GM13976 (cell line): Measurements from ENCODE around the gene FOXP1.

Source experiments
- DNase-seq: peaks from one replicate; pipeline ENCODE4 v3.0.0; 2012; ENCODE audit warnings: low spot score
- in situ Hi-C: fragments of 300-500 bp; cut with MboI; formaldehyde crosslinking; loops from one replicate; pipeline ENCODE4 v1.12.0; 2022; ENCODE audit warnings: low sequenced_read_pairs, mixed read lengths, inconsistent platforms; ENCODE audit not compliant: unreplicated experiment
- TF ChIP-seq, protein P1 (sequence below): IDR thresholded peaks from 2 replicates; pipeline ENCODE4 v1.5.1; 2012; ENCODE audit warnings: borderline replicate concordance, mild to moderate bottlenecking; ENCODE audit not compliant: insufficient read depth; ENCODE audit errors: extremely low read depth, missing control alignments, control extremely low read depth

The FOXP1 gene

DNA sequence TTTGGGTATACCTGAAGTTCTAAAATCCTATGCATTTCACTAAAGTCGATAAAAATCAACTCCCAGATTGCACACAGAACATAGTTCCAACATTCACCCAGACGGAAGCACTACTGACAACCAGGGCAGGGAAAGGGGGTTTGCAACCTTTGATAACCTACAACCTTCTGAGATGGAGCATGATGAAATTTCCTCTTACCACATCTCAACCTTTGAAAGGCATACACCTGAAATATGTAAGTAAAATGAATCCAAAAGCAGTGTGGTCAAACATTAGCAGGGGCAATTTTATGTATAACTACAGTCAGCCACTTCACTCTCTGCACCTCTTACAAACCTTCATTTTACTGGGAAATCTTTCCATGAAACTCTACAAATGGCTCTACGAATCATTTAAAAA is 184.1 kb downstream of the FOXP1 start:
- in situ Hi-C loops, result no loop called here
- no peak for DNase-seq
- TF ChIP-seq, protein P1, sequence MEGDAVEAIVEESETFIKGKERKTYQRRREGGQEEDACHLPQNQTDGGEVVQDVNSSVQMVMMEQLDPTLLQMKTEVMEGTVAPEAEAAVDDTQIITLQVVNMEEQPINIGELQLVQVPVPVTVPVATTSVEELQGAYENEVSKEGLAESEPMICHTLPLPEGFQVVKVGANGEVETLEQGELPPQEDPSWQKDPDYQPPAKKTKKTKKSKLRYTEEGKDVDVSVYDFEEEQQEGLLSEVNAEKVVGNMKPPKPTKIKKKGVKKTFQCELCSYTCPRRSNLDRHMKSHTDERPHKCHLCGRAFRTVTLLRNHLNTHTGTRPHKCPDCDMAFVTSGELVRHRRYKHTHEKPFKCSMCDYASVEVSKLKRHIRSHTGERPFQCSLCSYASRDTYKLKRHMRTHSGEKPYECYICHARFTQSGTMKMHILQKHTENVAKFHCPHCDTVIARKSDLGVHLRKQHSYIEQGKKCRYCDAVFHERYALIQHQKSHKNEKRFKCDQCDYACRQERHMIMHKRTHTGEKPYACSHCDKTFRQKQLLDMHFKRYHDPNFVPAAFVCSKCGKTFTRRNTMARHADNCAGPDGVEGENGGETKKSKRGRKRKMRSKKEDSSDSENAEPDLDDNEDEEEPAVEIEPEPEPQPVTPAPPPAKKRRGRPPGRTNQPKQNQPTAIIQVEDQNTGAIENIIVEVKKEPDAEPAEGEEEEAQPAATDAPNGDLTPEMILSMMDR, result no peak

DNA sequence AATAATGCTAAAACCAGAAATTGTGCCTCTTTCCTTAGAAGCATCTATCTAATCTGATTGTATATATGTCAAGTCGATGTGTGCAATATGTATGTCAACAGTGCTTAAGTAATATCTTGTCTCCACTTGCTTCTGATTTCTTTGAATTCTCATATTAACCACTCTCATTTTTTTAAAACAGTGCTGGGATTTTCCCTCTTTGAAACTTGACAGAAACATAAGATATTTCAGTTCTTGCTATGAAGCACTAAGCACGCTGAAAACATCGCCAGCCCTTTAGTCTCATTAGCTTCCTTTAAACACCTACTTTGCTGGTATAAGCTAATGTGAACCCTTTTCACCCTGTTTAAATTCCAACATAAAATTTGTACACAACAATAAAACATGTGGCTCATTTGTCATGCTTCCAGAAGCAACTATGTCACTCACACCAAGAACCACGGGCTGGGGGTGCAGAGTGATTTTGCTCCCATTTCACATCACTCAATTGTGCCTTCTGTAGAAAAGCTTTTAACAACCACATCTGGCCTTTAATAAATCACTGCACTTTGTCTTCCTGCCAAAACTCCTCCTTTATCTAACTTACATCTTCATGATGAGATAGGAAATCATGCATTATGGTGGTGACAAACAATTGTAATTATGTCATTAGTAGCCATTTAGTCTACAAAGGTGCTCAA is 185.2 kb downstream of the FOXP1 start:
- DNase-seq, result no peak
- in situ Hi-C loops, result no loop called here
- TF ChIP-seq, protein P1, result no peak

DNA sequence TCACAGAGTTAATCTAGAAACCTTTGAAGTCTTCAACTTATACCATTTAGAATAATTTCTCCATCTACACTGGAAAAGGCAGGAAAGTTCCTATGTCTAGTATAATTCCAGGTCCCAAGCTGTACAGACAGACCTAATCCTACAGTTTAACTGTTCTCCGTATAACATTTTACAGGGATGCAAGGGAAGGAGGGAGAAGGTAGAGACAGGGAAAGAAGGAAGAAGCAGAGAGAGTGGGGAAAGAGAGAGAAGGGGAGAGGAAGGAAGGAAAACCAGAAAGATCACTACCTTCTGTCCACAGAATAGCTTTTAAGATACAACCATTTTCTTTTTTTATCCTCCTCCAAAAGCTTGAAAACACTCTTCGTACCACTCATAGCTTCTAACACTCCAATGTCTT is 185.8 kb downstream of the FOXP1 start:
- in situ Hi-C loops, result no loop called here
- TF ChIP-seq, protein P1, result no peak
- DNase-seq, result no peak

DNA sequence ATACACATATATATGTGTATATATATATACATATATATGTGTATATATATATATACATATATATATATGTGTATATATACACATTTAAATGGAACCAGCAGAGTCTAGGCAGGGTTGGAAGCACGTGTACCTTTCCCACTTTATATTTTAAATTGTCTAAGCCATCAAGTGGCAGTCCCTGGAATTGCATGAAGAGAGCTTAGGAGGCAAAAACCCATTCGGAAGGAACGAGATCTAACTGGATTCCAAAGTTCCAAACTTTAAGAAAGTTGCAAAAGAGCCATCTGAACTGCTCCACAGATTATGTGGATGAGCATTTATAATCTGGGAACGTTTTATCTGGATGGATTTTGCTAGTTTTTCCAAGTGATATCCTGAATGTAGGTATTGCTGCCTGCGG is 186.5 kb downstream of the FOXP1 start:
- in situ Hi-C loops, result no loop called here
- TF ChIP-seq, protein P1, result peak; percentile 14
- DNase-seq, result no peak

DNA sequence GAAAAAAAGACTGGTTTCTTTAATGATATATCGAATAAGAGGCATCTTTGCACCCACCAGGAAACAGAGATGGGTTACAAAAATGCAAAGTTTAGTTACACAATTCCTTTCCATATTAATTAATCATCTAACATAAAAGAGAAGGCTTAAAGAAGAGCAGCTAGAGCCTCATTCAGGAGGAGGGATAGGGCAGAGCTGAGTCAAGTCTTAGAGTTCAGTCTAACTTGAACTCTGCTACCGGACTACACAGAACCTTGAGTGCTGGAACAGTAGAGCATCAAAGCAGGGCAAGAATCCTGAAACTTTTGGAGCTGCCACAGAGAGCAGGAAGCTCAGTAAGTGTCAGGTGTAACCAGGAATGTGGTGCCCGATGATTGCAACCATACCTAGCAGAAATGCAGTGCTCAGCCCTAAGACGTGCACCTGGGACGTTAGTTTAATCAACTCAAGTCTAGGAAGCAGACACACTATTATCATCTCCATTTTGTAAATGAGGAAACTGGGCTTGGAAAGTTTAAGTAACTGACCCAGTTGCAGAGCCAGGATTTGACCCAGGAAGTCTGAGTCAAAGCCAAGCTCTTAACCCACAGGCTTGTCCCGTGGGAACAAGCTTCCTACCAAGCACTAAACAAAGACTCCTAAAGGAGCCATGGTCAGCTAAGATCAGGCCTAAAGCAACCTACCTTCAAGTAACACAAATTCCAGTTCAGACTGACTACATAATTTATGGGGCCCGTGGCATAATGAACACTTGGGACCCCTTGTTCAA is 187.4 kb downstream of the FOXP1 start:
- TF ChIP-seq, protein P1, result no peak
- in situ Hi-C loops, result no loop called here
- no peak for DNase-seq

DNA sequence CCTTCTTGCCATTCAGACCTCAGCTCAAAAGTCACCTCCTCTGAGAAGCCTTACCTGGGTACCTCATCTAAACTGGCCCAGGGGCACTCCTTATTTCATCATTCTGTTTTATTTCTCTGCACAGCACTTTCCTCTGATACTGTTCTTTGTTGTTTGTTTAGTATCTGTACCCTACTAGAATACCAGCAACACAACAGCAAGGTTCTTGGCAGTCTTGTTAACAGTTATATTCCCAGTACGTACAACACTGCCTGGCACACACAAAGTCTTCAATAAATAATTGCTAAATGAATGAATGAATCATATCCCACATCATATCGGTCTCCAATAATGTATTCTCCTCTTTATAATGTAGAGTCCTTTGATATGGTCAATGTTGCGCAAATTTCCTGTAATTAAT is 188.1 kb downstream of the FOXP1 start:
- TF ChIP-seq, protein P1, result no peak
- in situ Hi-C loops, result no loop called here
- DNase-seq, result no peak

DNA sequence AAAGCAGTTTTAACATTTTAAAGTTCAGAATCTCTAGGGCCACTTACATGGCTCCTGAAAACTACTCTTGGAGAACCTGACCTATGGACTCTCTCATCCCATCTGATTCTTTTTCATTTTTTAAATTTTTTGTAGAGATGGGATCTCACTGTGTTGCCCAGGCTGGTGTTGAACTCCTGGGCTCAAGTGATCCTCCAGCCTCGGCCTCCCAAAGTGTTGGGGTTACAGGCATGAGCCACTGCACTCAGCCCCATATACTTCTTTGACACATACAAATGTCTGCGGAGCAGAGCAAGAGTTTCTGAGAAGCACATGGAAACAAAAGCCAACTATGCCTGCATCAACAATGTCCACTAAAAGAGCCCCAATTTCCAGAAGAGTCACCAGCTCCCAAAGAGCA is 189.8 kb downstream of the FOXP1 start:
- no peak for DNase-seq
- in situ Hi-C loops, result no loop called here
- TF ChIP-seq, protein P1, result no peak
